SK-N-SH (cell line): ENCODE results near the gene NOXA1. TPM values are rescaled to one million over a fixed set of nuclear protein-coding genes. Genes with fewer than 3 reads are reported as not detected.

Experiments used
- CTCF ChIA-PET: fragments of 300-600, 350-600 bp; formaldehyde crosslinking; extraction: SDS; loops from one replicate; lab custom pipeline; 2021; lab: Yijun Ruan, JAX
- POLR2A ChIA-PET: fragments of 350-600 bp; sonication (Branson Sonifier 250); formaldehyde crosslinking; extraction: SDS; loops from one replicate; lab custom pipeline; 2020; ENCODE audit warnings: antibody characterized with exemption, inconsistent platforms; lab: Yijun Ruan, JAX
- DNase-seq: peaks from one replicate; pipeline ENCODE4 v3.0.0; 2012
- H2AFZ ChIP-seq: fragments of 200-600 bp; sonication (generic); 2 replicates; pipeline ENCODE4 v1.8.1; 2016; ENCODE audit warnings: antibody characterized with exemption, mild to moderate bottlenecking, low read depth
- H3F3A ChIP-seq: fragments of 200-600 bp; sonication (generic); replicated peaks from 2 replicates; pipeline ENCODE3; 2016; ENCODE audit warnings: antibody characterized with exemption, mild to moderate bottlenecking; ENCODE audit not compliant: insufficient read depth
- H3K27ac ChIP-seq, 2 experiments: fragments of 200-500 bp in 1 of 2; fragments of 200-600 bp in 1 of 2; sonication (Bioruptor generic) in 1 of 2; sonication (generic), shearing (Covaris generic) in 1 of 2; 2 replicates each; pipeline versions ENCODE4 v1.5.1 to v1.6.1; 2014 to 2016; ENCODE audit warnings: low read depth in 2 of 2, inconsistent platforms in 1 of 2, low read length in 1 of 2, mild to moderate bottlenecking in 1 of 2, mixed read lengths in 1 of 2
- H3K27me3 ChIP-seq: fragments of 200-600 bp; sonication (generic), shearing (Covaris generic); 2 replicates; pipeline ENCODE4 v1.6.1; 2016; ENCODE audit warnings: mixed run types; ENCODE audit not compliant: insufficient read depth
- H3K36me3 ChIP-seq, 2 experiments: fragments of 200-500 bp in 1 of 2; fragments of 200-600 bp in 1 of 2; sonication (Bioruptor generic) in 1 of 2; sonication (generic) in 1 of 2; replicated peaks in 1 of 2; 2 replicates each; pipeline versions ENCODE3 to v1.5.1; 2014 to 2016; ENCODE audit warnings: low read length in 1 of 2, mild to moderate bottlenecking in 1 of 2; ENCODE audit not compliant: insufficient read depth in 2 of 2, control insufficient read depth in 1 of 2
- H3K4me1 ChIP-seq, 2 experiments: fragments of 200-500 bp in 1 of 2; fragments of 200-600 bp in 1 of 2; sonication (Bioruptor generic) in 1 of 2; sonication (generic), shearing (Covaris generic) in 1 of 2; 2 replicates each; pipeline versions ENCODE4 v1.5.1 to v1.6.1; 2014 to 2016; ENCODE audit warnings: low read depth in 1 of 2, low read length in 1 of 2, mixed run types in 1 of 2; ENCODE audit not compliant: insufficient read depth in 2 of 2, control insufficient read depth in 1 of 2
- H3K4me2 ChIP-seq: fragments of 200-600 bp; sonication (generic), shearing (Covaris generic); 2 replicates; pipeline ENCODE4 v1.6.1; 2017; ENCODE audit warnings: mixed run types
- H3K4me3 ChIP-seq, 2 experiments: fragments of 200-500 bp in 1 of 2; fragments of 200-600 bp in 1 of 2; sonication (Bioruptor generic) in 1 of 2; sonication (generic), shearing (Covaris generic) in 1 of 2; 2 replicates each; pipeline versions ENCODE4 v1.5.1 to v1.8.1; 2014 to 2016; ENCODE audit warnings: low read depth in 2 of 2, inconsistent platforms in 1 of 2, low read length in 1 of 2, mild to moderate bottlenecking in 1 of 2, mixed read lengths in 1 of 2, moderate library complexity in 1 of 2
- H3K79me2 ChIP-seq: fragments of 200-600 bp; sonication (generic); 2 replicates; pipeline ENCODE4 v1.8.1; 2017; ENCODE audit warnings: mild to moderate bottlenecking; ENCODE audit not compliant: insufficient read depth
- H3K9ac ChIP-seq: fragments of 200-600 bp; sonication (generic); 2 replicates; pipeline ENCODE4 v1.6.1; 2017; ENCODE audit warnings: mixed run types
- H3K9me2 ChIP-seq: fragments of 200-600 bp; sonication (generic); 2 replicates; pipeline ENCODE4 v1.6.1; 2017; ENCODE audit warnings: mixed run types
- H3K9me3 ChIP-seq: fragments of 200-600 bp; sonication (generic); 2 replicates; pipeline ENCODE4 v1.6.1; 2017; ENCODE audit warnings: mixed run types, mild to moderate bottlenecking, moderate library complexity
- H4K20me1 ChIP-seq: fragments of 200-600 bp; sonication (generic); 2 replicates; pipeline ENCODE4 v1.6.1; 2017; ENCODE audit warnings: mild to moderate bottlenecking, mixed run types; ENCODE audit not compliant: insufficient read depth
- CHD2 ChIP-seq: fragments of 150-350 bp; IDR thresholded peaks from 2 replicates; pipeline ENCODE4 v1.6.1; 2018; ENCODE audit warnings: low read length; ENCODE audit not compliant: partially characterized antibody
- EP300 ChIP-seq, 2 experiments: IDR thresholded peaks; 2 replicates each; pipeline versions ENCODE4 v1.4.0 to v1.6.1; 2012; ENCODE audit warnings: borderline replicate concordance in 1 of 2, low read depth in 1 of 2, low read length in 1 of 2
- EZH2phosphoT487 ChIP-seq: fragments of 200-600 bp; sonication (generic); IDR thresholded peaks from 2 replicates; pipeline ENCODE4 v1.6.1; 2017; ENCODE audit warnings: low read depth, mixed run types, mild to moderate bottlenecking, antibody characterized with exemption, moderate library complexity, borderline replicate concordance
- FOXM1 ChIP-seq: IDR thresholded peaks from 2 replicates; pipeline ENCODE4 v1.4.0; 2012; ENCODE audit warnings: low read depth, mild to moderate bottlenecking
- JUND ChIP-seq: IDR thresholded peaks from 2 replicates; pipeline ENCODE4 v1.4.0; 2012
- MEF2A ChIP-seq: IDR thresholded peaks from 2 replicates; pipeline ENCODE4 v1.4.0; 2012; ENCODE audit warnings: low read depth, borderline replicate concordance
- NFIC ChIP-seq: IDR thresholded peaks from 2 replicates; pipeline ENCODE4 v1.4.0; 2012; ENCODE audit warnings: borderline replicate concordance
- NRF1 ChIP-seq: IDR thresholded peaks from 2 replicates; pipeline ENCODE4 v1.6.1; 2012; ENCODE audit warnings: low read depth, mild to moderate bottlenecking, low read length
- POLR2AphosphoS5 ChIP-seq: IDR thresholded peaks from 2 replicates; pipeline ENCODE4 v1.6.1; 2012; ENCODE audit warnings: low read depth, low read length
- RAD21 ChIP-seq: IDR thresholded peaks from 2 replicates; pipeline ENCODE4 v1.6.1; 2012; ENCODE audit warnings: mild to moderate bottlenecking, low read length
- RXRA ChIP-seq: IDR thresholded peaks from 2 replicates; pipeline ENCODE4 v1.4.0; 2012; ENCODE audit warnings: low read depth, mild to moderate bottlenecking, borderline replicate concordance
- SMC3 ChIP-seq: IDR thresholded peaks from 2 replicates; pipeline ENCODE4 v1.6.1; 2012; ENCODE audit warnings: low read depth, low read length, improper control_type of control experiment
- TCF12 ChIP-seq: IDR thresholded peaks from 2 replicates; pipeline ENCODE4 v1.4.0; 2012
- TEAD4 ChIP-seq: IDR thresholded peaks from 2 replicates; pipeline ENCODE4 v1.4.0; 2012; ENCODE audit warnings: mild to moderate bottlenecking, borderline replicate concordance; ENCODE audit not compliant: insufficient read depth
- YY1 ChIP-seq: IDR thresholded peaks from 2 replicates; pipeline ENCODE4 v1.4.0; 2012; ENCODE audit warnings: low read depth, mild to moderate bottlenecking
- WGBS: methylation state at CpG from one replicate; pipeline ENCODE4 v1.1.6; 2017; ENCODE audit warnings: low lambda C conversion rate; 5-methylcytosine and 5-hydroxymethylcytosine counted together
- polyA plus RNA-seq, 3 experiments: library from polyadenylated mRNA; depleted of rRNA; stranded (reverse); fragments of >200 nt; gene quantifications; 2 replicates each; pipeline ENCODE4 v1.2.3, GENCODE V29; 2012
- TF ChIP-seq, protein P1 (sequence below): IDR thresholded peaks from 2 replicates; pipeline ENCODE4; 2012
- TF ChIP-seq, protein P2 (sequence below): IDR thresholded peaks from 2 replicates; pipeline ENCODE4 v1.6.1; 2012; ENCODE audit warnings: mild to moderate bottlenecking, low read depth, low read length, moderate library complexity
- TF ChIP-seq, protein P3 (sequence below): fragments of 200-600 bp; sonication (generic); IDR thresholded peaks from 2 replicates; pipeline ENCODE4 v1.6.1; 2017; ENCODE audit warnings: antibody characterized with exemption, mild to moderate bottlenecking, moderate library complexity
- TF ChIP-seq, protein P4 (sequence below): IDR thresholded peaks from 2 replicates; pipeline ENCODE4 v1.4.0; 2012; ENCODE audit warnings: low read depth
- TF ChIP-seq, protein P5 (sequence below): fragments of 150-350 bp; IDR thresholded peaks from 2 replicates; pipeline ENCODE4 v1.6.1; 2017; ENCODE audit warnings: antibody characterized with exemption, low read length, low read depth, borderline replicate concordance

Gene NOXA1
- polyA plus RNA-seq, 1 of the 3 experiments (the other 2 are of a cell fraction) = 0.39 TPM

DNA sequence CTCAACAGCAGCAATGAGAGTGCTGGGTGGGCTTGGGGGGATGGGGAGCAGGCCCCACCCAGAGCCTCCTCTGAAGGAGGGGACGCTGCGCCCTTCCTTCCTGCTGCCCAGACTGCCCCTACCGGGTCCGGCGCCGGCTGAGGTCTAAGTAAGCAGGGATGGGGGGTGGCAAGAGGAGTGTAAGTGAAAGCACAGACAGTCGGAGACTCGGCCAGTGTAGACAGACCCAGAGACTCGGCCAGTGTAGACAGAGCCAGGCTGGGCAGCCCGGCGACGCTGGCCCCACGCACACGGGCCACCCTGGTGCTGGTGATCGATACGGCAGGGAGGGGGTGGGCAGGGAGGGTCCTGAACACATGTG is 25.4 kb downstream of the NOXA1 start:
- TF ChIP-seq CHD2 (no peak), RAD21 (no peak), MEF2A (no peak), FOXM1 (no peak), TEAD4 (no peak), SMC3 (no peak), JUND (no peak), NFIC (no peak), POLR2AphosphoS5 (no peak), EP300 (IDR thresholded peaks at IDR 0.05; ENCODE audit: borderline replicate concordance in 1 of 2, low read depth in 1 of 2, low read length in 1 of 2) (no peak), EZH2phosphoT487 (no peak), RXRA (no peak), YY1 (no peak), TCF12 (no peak), NRF1 (no peak)
- TF ChIP-seq, protein P1, sequence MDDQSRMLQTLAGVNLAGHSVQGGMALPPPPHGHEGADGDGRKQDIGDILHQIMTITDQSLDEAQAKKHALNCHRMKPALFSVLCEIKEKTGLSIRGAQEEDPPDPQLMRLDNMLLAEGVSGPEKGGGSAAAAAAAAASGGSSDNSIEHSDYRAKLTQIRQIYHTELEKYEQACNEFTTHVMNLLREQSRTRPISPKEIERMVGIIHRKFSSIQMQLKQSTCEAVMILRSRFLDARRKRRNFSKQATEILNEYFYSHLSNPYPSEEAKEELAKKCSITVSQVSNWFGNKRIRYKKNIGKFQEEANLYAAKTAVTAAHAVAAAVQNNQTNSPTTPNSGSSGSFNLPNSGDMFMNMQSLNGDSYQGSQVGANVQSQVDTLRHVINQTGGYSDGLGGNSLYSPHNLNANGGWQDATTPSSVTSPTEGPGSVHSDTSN = no peak
- TF ChIP-seq, protein P2, sequence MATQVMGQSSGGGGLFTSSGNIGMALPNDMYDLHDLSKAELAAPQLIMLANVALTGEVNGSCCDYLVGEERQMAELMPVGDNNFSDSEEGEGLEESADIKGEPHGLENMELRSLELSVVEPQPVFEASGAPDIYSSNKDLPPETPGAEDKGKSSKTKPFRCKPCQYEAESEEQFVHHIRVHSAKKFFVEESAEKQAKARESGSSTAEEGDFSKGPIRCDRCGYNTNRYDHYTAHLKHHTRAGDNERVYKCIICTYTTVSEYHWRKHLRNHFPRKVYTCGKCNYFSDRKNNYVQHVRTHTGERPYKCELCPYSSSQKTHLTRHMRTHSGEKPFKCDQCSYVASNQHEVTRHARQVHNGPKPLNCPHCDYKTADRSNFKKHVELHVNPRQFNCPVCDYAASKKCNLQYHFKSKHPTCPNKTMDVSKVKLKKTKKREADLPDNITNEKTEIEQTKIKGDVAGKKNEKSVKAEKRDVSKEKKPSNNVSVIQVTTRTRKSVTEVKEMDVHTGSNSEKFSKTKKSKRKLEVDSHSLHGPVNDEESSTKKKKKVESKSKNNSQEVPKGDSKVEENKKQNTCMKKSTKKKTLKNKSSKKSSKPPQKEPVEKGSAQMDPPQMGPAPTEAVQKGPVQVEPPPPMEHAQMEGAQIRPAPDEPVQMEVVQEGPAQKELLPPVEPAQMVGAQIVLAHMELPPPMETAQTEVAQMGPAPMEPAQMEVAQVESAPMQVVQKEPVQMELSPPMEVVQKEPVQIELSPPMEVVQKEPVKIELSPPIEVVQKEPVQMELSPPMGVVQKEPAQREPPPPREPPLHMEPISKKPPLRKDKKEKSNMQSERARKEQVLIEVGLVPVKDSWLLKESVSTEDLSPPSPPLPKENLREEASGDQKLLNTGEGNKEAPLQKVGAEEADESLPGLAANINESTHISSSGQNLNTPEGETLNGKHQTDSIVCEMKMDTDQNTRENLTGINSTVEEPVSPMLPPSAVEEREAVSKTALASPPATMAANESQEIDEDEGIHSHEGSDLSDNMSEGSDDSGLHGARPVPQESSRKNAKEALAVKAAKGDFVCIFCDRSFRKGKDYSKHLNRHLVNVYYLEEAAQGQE = no peak
- TF ChIP-seq, protein P3, sequence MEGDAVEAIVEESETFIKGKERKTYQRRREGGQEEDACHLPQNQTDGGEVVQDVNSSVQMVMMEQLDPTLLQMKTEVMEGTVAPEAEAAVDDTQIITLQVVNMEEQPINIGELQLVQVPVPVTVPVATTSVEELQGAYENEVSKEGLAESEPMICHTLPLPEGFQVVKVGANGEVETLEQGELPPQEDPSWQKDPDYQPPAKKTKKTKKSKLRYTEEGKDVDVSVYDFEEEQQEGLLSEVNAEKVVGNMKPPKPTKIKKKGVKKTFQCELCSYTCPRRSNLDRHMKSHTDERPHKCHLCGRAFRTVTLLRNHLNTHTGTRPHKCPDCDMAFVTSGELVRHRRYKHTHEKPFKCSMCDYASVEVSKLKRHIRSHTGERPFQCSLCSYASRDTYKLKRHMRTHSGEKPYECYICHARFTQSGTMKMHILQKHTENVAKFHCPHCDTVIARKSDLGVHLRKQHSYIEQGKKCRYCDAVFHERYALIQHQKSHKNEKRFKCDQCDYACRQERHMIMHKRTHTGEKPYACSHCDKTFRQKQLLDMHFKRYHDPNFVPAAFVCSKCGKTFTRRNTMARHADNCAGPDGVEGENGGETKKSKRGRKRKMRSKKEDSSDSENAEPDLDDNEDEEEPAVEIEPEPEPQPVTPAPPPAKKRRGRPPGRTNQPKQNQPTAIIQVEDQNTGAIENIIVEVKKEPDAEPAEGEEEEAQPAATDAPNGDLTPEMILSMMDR = no peak
- TF ChIP-seq, protein P4, sequence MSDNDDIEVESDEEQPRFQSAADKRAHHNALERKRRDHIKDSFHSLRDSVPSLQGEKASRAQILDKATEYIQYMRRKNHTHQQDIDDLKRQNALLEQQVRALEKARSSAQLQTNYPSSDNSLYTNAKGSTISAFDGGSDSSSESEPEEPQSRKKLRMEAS = no peak
- TF ChIP-seq, protein P5, sequence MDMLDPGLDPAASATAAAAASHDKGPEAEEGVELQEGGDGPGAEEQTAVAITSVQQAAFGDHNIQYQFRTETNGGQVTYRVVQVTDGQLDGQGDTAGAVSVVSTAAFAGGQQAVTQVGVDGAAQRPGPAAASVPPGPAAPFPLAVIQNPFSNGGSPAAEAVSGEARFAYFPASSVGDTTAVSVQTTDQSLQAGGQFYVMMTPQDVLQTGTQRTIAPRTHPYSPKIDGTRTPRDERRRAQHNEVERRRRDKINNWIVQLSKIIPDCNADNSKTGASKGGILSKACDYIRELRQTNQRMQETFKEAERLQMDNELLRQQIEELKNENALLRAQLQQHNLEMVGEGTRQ = no peak
- TF ChIP-seq, all 33 proteins: peak for 0
- H3K4me1 ChIP-seq = peaks cover 0 to 8% of the 10 kb centered on the region in 2 experiments; a peak in 2 of 4 replicates
- H3K9me2 ChIP-seq = no peaks in the 10 kb centered on the region
- no peak overlapping the region for H2AFZ ChIP-seq
- ChIA-PET CTCF (interaction anchor here (1.4 to 1.9 kb wide), 3 partner anchors 18 to 162 kb away, joined by 5 to 6 read pairs (median 5); partner anchors contain the start of gene EXD3), POLR2A (interaction anchor here (0.8 kb wide), 1 partner anchor 25 kb away, joined by 3 read pairs; the partner anchor contains the start of genes EXD3 and NOXA1)
- no peak overlapping the region for H3K27ac ChIP-seq
- H3K4me3 ChIP-seq = no peak overlapping the region
- H3K9me3 ChIP-seq = no peaks in the 10 kb centered on the region
- H3F3A ChIP-seq = peaks cover 3% of the 10 kb centered on the region
- no peaks in the 10 kb centered on the region for H4K20me1 ChIP-seq
- no peaks in the 10 kb centered on the region for H3K79me2 ChIP-seq
- H3K4me2 ChIP-seq = no peak overlapping the region
- H3K9ac ChIP-seq = no peak overlapping the region
- DNase-seq = no peak
- 94% methylated on average over 14 of the region's 16 CpGs for WGBS
- no peaks in the 10 kb centered on the region for H3K27me3 ChIP-seq
- peaks cover 3 to 25% of the 10 kb centered on the region in 2 experiments for H3K36me3 ChIP-seq
